Measurements from ENCODE around the gene AIFM1. TPM values are rescaled to one million over a fixed set of nuclear protein-coding genes. Genes with fewer than 3 reads are reported as not detected.

The AIFM1 gene
- polyA plus RNA-seq (36.1 to 52.5 TPM (median 47.8 TPM) in 3 replicates), polyA minus RNA-seq (10.6 to 34.7 TPM (median 22.2 TPM) in 3 replicates)
- polyA plus RNA-seq (2011; ENCODE audit: low read depth) = 29.2 TPM
- polyA plus RNA-seq (2011; cell fraction: cytosol; rRNA removed) = 31.3 and 31.4 TPM in 2 replicates
- polyA plus RNA-seq (2011; cell fraction: nucleus; rRNA removed) = 47.4 and 65.8 TPM in 2 replicates
- polyA plus RNA-seq (2012; ENCODE audit: low replicate concordance) = 20.9 and 36.2 TPM in 2 replicates
- polyA minus RNA-seq (2011; cell fraction: cytosol; rRNA and poly(A)+ RNA removed) = 21.9 TPM
- 14.1 and 25.9 TPM in 2 replicates for polyA minus RNA-seq (2011; cell fraction: nucleus; rRNA and poly(A)+ RNA removed)

GRCh38 chrX:130165703-130166502, at the start of gene AIFM1:
Gene AIFM1 (minus strand): TSS chrX:130165841. CDS start chrX:130165656, 185 bp downstream.
- Histone ChIP-seq H3K4me3 (ENCODE audit: control insufficient read depth in 2 of 3, extremely low read depth in 1 of 3, insufficient read depth in 2 of 3, low read depth in 1 of 3, low read length in 3 of 3) (peak within 1 kb of the TSS; percentile 51 to 81 (median 55)), H3K27me3 (ENCODE audit: control insufficient read depth, extremely low read depth, insufficient read depth, low read length) (no peaks in the 10 kb centered on the region), H3K9ac (ENCODE audit: control insufficient read depth, extremely low read depth, insufficient read depth, low read length) (peak within 1 kb of the TSS; percentile 83), H3K4me1 (ENCODE audit: control insufficient read depth, extremely low read depth, insufficient read depth, low read length) (peaks cover 8% of the 10 kb centered on the region), H3K9me3 (ENCODE audit: control insufficient read depth, low read depth, low read length) (no peaks in the 10 kb centered on the region), H3K79me2 (ENCODE audit: control insufficient read depth, insufficient read depth, low read length) (peaks cover 22% of the 10 kb centered on the region), H3K4me2 (ENCODE audit: control insufficient read depth, extremely low read depth, insufficient read depth, low read depth, low read length) (peak within 1 kb of the TSS; percentile 69), H4K20me1 (ENCODE audit: control insufficient read depth, extremely low read depth, insufficient read depth, low read length) (no peaks in the 10 kb centered on the region), H2AFZ (ENCODE audit: control insufficient read depth, low read length) (peak within 1 kb of the TSS; percentile 91), H3K27ac (ENCODE audit: control insufficient read depth, insufficient read depth, low read length) (peak within 1 kb of the TSS; percentile 88), H3K36me3 (ENCODE audit: control insufficient read depth in 2 of 2, extremely low read depth in 1 of 2, insufficient read depth in 2 of 2, low read length in 2 of 2) (no peaks in the 10 kb centered on the region), H3K9me1 (ENCODE audit: control insufficient read depth, extremely low read depth, insufficient read depth, low read length) (no peaks in the 10 kb centered on the region)
- no peak for TF ChIP-seq EZH2 (IDR thresholded peaks at IDR 0.05; ENCODE audit: low read length)
- no peak for TF ChIP-seq CTCF (optimal IDR thresholded peaks at IDR 0.05 in 1 of 3, IDR thresholded peaks at IDR 0.05 in 1 of 3, conservative IDR thresholded peaks at IDR 0.05 in 1 of 3; ENCODE audit: extremely low read depth in 1 of 3, insufficient read depth in 2 of 3, low read length in 3 of 3)
- FAIRE-seq = peak; percentile 60
- dilution Hi-C loops (cut with MboI; ENCODE audit: extremely low pct_ligation_motif_present, low sequenced_read_pairs) = no loop called here
- DNase-seq (ENCODE audit: low read depth, low spot score) = peak; percentile 63

GRCh38 chrX:130213376-130213775, 47.7 kb upstream of the AIFM1 start:
- no peaks in the 10 kb centered on the region for H3K4me1 ChIP-seq (ENCODE audit: control insufficient read depth, extremely low read depth, insufficient read depth, low read length)
- dilution Hi-C loops (cut with MboI; ENCODE audit: extremely low pct_ligation_motif_present, low sequenced_read_pairs) = loop anchor here (10.0 kb wide), 1 partner anchor 59 kb away; no protein-coding TSS in a partner anchor
- TF ChIP-seq CTCF (optimal IDR thresholded peaks at IDR 0.05 in 1 of 3, IDR thresholded peaks at IDR 0.05 in 1 of 3, conservative IDR thresholded peaks at IDR 0.05 in 1 of 3; ENCODE audit: extremely low read depth in 1 of 3, insufficient read depth in 2 of 3, low read length in 3 of 3) (no peak), EZH2 (IDR thresholded peaks at IDR 0.05; ENCODE audit: low read length) (no peak)

More at GRCh38 chrX:130213376-130213775, 47.7 kb upstream of the AIFM1 start:
- Histone ChIP-seq H3K4me3 (ENCODE audit: control insufficient read depth in 2 of 3, extremely low read depth in 1 of 3, insufficient read depth in 2 of 3, low read depth in 1 of 3, low read length in 3 of 3) (no peak overlapping the region), H4K20me1 (ENCODE audit: control insufficient read depth, extremely low read depth, insufficient read depth, low read length) (no peaks in the 10 kb centered on the region), H3K9me3 (ENCODE audit: control insufficient read depth, low read depth, low read length) (no peaks in the 10 kb centered on the region), H3K4me2 (ENCODE audit: control insufficient read depth, extremely low read depth, insufficient read depth, low read depth, low read length) (no peak overlapping the region), H2AFZ (ENCODE audit: control insufficient read depth, low read length) (no peak overlapping the region), H3K36me3 (ENCODE audit: control insufficient read depth in 2 of 2, extremely low read depth in 1 of 2, insufficient read depth in 2 of 2, low read length in 2 of 2) (peaks cover 0 to 2% of the 10 kb centered on the region in 2 experiments), H3K79me2 (ENCODE audit: control insufficient read depth, insufficient read depth, low read length) (no peaks in the 10 kb centered on the region), H3K9ac (ENCODE audit: control insufficient read depth, extremely low read depth, insufficient read depth, low read length) (no peak overlapping the region), H3K27me3 (ENCODE audit: control insufficient read depth, extremely low read depth, insufficient read depth, low read length) (no peaks in the 10 kb centered on the region), H3K27ac (ENCODE audit: control insufficient read depth, insufficient read depth, low read length) (no peak overlapping the region), H3K9me1 (ENCODE audit: control insufficient read depth, extremely low read depth, insufficient read depth, low read length) (no peaks in the 10 kb centered on the region)
- DNase-seq (ENCODE audit: low read depth, low spot score) (no peak), FAIRE-seq (no peak)
